Keratinocyte (primary cell): ENCODE data around the gene MED15. TPM values are rescaled to one million over a fixed set of nuclear protein-coding genes. Genes with fewer than 3 reads are reported as not detected.

Source experiments
- DNase-seq: peaks from one replicate; pipeline ENCODE4 v3.0.0-alpha.2; 2011; ENCODE audit warnings: low read depth, missing footprints, low spot score
- FAIRE-seq: peaks from 2 replicates; lab custom pipeline; 2011; peaks lifted over from hg19 to GRCh38; lab: Jason Lieb, UNC
- H2AFZ ChIP-seq: 2 replicates; pipeline ENCODE4 v1.6.0; 2012; ENCODE audit warnings: low read length, control low read depth, inconsistent platforms; ENCODE audit not compliant: control insufficient read depth
- H3K27ac ChIP-seq: 2 replicates; pipeline ENCODE4 v1.5.1; 2011; ENCODE audit warnings: low read length; ENCODE audit not compliant: control insufficient read depth, insufficient read depth
- H3K27me3 ChIP-seq: 3 replicates; pipeline ENCODE4 v1.6.0; 2011; ENCODE audit warnings: low read length; ENCODE audit not compliant: control insufficient read depth, insufficient read depth; ENCODE audit errors: extremely low read depth
- H3K36me3 ChIP-seq, 2 experiments: 2 replicates in 1 of 2; 3 replicates in 1 of 2; pipeline ENCODE4 v1.5.1; 2011; ENCODE audit warnings: low read length in 2 of 2, mild to moderate bottlenecking in 1 of 2; ENCODE audit not compliant: control insufficient read depth in 2 of 2, insufficient read depth in 2 of 2; ENCODE audit errors: extremely low read depth in 1 of 2
- H3K4me1 ChIP-seq: 3 replicates; pipeline ENCODE4 v1.5.1; 2011; ENCODE audit warnings: low read length; ENCODE audit not compliant: control insufficient read depth, insufficient read depth; ENCODE audit errors: extremely low read depth
- H3K4me2 ChIP-seq: 3 replicates; pipeline ENCODE4 v1.6.0; 2011; ENCODE audit warnings: low read depth, low read length; ENCODE audit not compliant: control insufficient read depth, insufficient read depth; ENCODE audit errors: extremely low read depth
- H3K4me3 ChIP-seq, 3 experiments: fragments of 200-600 bp in 1 of 3; sonication (generic) in 1 of 3; 2 replicates in 2 of 3; 3 replicates in 1 of 3; pipeline ENCODE4 v1.5.1; 2011 to 2016; ENCODE audit warnings: low read length in 3 of 3, mild to moderate bottlenecking in 3 of 3, control low read depth in 2 of 3, inconsistent platforms in 1 of 3, low read depth in 1 of 3, mixed read lengths in 1 of 3, mixed run types in 1 of 3, moderate library complexity in 1 of 3; ENCODE audit not compliant: control insufficient read depth in 2 of 3, insufficient read depth in 2 of 3; ENCODE audit errors: extremely low read depth in 1 of 3
- H3K79me2 ChIP-seq: 2 replicates; pipeline ENCODE4 v1.6.0; 2012; ENCODE audit warnings: low read length; ENCODE audit not compliant: control insufficient read depth, insufficient read depth
- H3K9ac ChIP-seq: 3 replicates; pipeline ENCODE4 v1.6.0; 2011; ENCODE audit warnings: low read length; ENCODE audit not compliant: control insufficient read depth, insufficient read depth; ENCODE audit errors: extremely low read depth
- H3K9me1 ChIP-seq: 3 replicates; pipeline ENCODE4 v1.6.0; 2011; ENCODE audit warnings: low read length; ENCODE audit not compliant: control insufficient read depth, insufficient read depth; ENCODE audit errors: extremely low read depth
- H3K9me3 ChIP-seq: 2 replicates; pipeline ENCODE4 v1.5.1; 2012; ENCODE audit warnings: low read depth, low read length; ENCODE audit not compliant: control insufficient read depth
- H4K20me1 ChIP-seq: 3 replicates; pipeline ENCODE4 v1.6.0; 2011; ENCODE audit warnings: low read length; ENCODE audit not compliant: control insufficient read depth, insufficient read depth; ENCODE audit errors: extremely low read depth
- CTCF ChIP-seq, 3 experiments: IDR thresholded peaks in 1 of 3; conservative IDR thresholded peaks in 1 of 3; optimal IDR thresholded peaks in 1 of 3; 2 replicates in 2 of 3; 3 replicates in 1 of 3; pipeline versions ENCODE3 to v1.5.1; 2011; ENCODE audit warnings: low read length in 3 of 3, mild to moderate bottlenecking in 3 of 3, moderate library complexity in 2 of 3, control low read depth in 1 of 3, inconsistent platforms in 1 of 3; ENCODE audit not compliant: insufficient read depth in 2 of 3; ENCODE audit errors: extremely low read depth in 1 of 3
- EZH2 ChIP-seq: IDR thresholded peaks from one replicate; pipeline ENCODE4 v1.6.1; 2012; ENCODE audit warnings: inconsistent platforms, mild to moderate bottlenecking, low read length, moderate library complexity
- dilution Hi-C: fragments of 300-500 bp; cut with MboI; formaldehyde crosslinking; loops from one replicate; pipeline ENCODE4 v1.7.0; 2020; ENCODE audit warnings: low sequenced_read_pairs; ENCODE audit not compliant: extremely low pct_ligation_motif_present
- polyA plus RNA-seq, 5 experiments: library from polyadenylated mRNA; depleted of rRNA in 3 of 5; stranded (reverse) in 3 of 5; stranded (forward) in 1 of 5; unstranded in 1 of 5; fragments of >200 nt; gene quantifications; 1 replicate in 1 of 5; 2 replicates in 3 of 5; 3 replicates in 1 of 5; pipeline versions ENCODE4 v1.2.1 to v1.2.3, GENCODE V29; 2011 to 2012; ENCODE audit warnings: missing spikeins in 2 of 5, low read depth in 1 of 5, low replicate concordance in 1 of 5

Gene MED15
- polyA plus RNA-seq, 1 donor (not counting 4 experiments of a cell fraction or from before 2014, with no cell fraction given): 24.9 TPM

DNA sequence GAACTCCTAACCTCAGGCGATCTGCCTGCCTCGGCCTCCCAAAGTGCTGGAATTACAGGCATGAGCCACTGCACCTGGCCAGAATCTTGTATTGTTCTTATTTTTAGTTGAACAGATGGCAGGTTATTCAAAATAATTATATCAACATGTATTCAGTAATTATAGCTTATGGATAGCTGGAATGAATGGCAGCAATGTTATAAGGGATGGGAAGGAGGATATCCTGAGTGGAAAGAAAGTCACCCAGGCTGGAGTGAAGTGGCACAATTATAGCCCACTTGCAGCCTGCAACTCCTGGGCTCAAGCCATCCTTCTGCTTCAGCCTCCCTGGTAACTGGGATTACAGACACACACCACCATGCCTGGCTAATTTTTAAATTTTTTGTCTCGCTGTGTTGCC, 88.1 kb downstream of the MED15 start:
- Histone ChIP-seq H2AFZ (no peak overlapping the region), H3K27ac (no peak overlapping the region), H3K4me2 (no peak overlapping the region), H3K4me1 (peaks cover 15% of the 10 kb centered on the region), H3K27me3 (no peaks in the 10 kb centered on the region), H3K9me1 (peaks cover under 1% of the 10 kb centered on the region), H4K20me1 (no peaks in the 10 kb centered on the region), H3K9me3 (no peaks in the 10 kb centered on the region), H3K36me3 (no peaks in the 10 kb centered on the region), H3K4me3 (no peak overlapping the region), H3K79me2 (no peaks in the 10 kb centered on the region), H3K9ac (no peak overlapping the region)
- DNase-seq (no peak), FAIRE-seq (no peak)
- TF ChIP-seq EZH2 (no peak), CTCF (optimal IDR thresholded peaks at IDR 0.05 in 1 of 3, IDR thresholded peaks at IDR 0.05 in 1 of 3, conservative IDR thresholded peaks at IDR 0.05 in 1 of 3; ENCODE audit: extremely low read depth in 1 of 3, insufficient read depth in 2 of 3, low read length in 3 of 3) (no peak)
- dilution Hi-C loops: no loop called here

DNA sequence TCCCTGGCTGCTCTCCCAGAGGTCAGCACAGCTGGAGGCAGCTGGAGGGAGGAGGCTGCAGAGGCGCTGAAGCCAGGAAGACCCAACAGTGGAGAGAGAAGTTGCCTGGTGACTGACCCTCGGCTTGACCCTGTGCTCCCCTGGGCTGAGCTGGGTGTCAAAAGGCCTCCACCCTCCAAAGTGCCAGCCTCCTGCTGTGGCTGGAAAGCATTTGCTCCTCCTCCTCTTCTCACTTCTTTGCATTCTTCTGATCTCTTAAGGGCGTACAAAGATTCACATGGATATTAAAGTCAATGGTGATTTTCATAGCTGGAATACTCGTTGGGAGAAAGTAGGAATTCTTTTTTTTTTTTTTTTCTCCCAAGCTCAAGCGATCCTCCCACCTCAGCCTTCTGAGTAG, 91.7 kb downstream of the MED15 start:
- Histone ChIP-seq H3K9me3 (no peaks in the 10 kb centered on the region), H3K4me1 (no peaks in the 10 kb centered on the region), H2AFZ (no peak overlapping the region), H4K20me1 (no peaks in the 10 kb centered on the region), H3K79me2 (no peaks in the 10 kb centered on the region), H3K9ac (no peak overlapping the region), H3K27ac (no peak overlapping the region), H3K36me3 (no peaks in the 10 kb centered on the region), H3K27me3 (peaks cover 5% of the 10 kb centered on the region), H3K4me3 (no peak overlapping the region), H3K9me1 (no peaks in the 10 kb centered on the region), H3K4me2 (no peak overlapping the region)
- dilution Hi-C loops: no loop called here
- FAIRE-seq: no peak
- TF ChIP-seq CTCF (optimal IDR thresholded peaks at IDR 0.05 in 1 of 3, IDR thresholded peaks at IDR 0.05 in 1 of 3, conservative IDR thresholded peaks at IDR 0.05 in 1 of 3; ENCODE audit: extremely low read depth in 1 of 3, insufficient read depth in 2 of 3, low read length in 3 of 3): no peak
- no peak for TF ChIP-seq EZH2
- no peak for DNase-seq
